Measurements from ENCODE around the gene LRPPRC.

The LRPPRC gene

DNA sequence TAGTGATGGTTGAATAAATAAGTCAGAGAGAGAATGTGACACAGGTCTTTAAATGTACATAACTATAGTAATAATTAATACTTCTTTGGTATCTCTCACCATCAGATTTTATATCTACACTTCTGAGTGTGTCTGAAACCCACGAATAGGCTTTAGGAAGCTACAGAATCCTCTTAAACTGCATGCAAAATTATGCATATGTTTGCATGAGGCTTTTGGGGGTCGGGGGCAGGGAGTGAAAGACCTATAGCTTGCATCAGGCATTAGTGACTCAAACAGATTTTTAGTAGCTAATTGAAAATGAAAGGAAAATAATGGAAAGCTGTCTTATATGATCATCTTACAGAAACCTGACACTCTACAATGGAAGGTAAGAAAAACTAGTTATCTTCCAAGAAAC lies 14.9 kb downstream of the LRPPRC start:
- DNase-seq (ENCODE audit: low spot score), result no peak
- FAIRE-seq, result no peak

DNA sequence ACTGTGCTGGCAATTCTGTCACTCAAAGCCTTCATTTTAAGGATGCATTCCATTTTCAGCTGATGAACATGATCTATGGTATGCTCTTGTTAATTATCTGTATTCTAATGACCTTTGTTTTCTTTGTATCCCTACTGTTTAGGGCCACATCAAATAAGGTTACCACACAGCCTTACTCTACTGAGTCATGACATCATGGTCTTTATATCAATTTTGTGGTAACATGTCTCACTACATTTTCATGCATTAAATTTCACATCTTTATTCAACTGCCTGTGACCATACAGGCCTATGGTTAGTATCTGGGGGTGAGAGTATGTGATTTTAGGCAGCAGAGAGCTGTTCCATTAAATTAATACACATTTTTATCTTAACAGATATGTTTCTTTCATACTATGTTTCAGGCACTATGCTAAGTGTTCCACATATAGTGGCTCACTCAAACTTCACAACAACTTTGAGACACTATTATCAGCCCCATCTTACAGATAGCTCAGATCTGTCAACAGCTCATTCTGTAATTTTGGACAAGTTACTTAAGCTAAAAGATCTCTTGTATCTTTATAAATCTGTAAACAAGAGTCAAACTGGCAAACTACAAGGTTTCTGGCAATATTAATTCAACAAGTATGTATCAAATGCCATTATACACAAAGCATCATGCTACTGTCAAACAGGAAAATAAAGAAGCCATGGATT lies 18.0 kb downstream of the LRPPRC start:
- DNase-seq (ENCODE audit: low spot score) (no peak), FAIRE-seq (no peak)

DNA sequence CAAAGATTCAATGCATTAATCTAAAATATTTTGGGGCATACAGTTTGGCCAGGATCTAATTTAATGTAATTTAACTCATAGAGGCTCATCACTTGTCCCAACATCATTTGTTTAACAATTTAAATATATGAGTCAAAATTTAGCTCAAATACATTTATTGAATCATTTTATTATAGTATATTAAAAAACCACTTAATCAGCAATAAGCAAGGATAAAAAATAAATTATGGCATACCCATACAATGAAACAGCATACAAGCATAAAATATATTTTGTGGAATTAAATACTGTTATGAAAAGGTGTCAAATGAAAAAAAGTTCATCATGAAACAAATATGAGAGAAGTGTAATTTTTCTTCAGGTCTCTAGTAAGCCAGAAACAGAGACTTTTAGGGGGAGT lies 34.9 kb downstream of the LRPPRC start:
- DNase-seq (ENCODE audit: low spot score) (no peak), FAIRE-seq (no peak)

DNA sequence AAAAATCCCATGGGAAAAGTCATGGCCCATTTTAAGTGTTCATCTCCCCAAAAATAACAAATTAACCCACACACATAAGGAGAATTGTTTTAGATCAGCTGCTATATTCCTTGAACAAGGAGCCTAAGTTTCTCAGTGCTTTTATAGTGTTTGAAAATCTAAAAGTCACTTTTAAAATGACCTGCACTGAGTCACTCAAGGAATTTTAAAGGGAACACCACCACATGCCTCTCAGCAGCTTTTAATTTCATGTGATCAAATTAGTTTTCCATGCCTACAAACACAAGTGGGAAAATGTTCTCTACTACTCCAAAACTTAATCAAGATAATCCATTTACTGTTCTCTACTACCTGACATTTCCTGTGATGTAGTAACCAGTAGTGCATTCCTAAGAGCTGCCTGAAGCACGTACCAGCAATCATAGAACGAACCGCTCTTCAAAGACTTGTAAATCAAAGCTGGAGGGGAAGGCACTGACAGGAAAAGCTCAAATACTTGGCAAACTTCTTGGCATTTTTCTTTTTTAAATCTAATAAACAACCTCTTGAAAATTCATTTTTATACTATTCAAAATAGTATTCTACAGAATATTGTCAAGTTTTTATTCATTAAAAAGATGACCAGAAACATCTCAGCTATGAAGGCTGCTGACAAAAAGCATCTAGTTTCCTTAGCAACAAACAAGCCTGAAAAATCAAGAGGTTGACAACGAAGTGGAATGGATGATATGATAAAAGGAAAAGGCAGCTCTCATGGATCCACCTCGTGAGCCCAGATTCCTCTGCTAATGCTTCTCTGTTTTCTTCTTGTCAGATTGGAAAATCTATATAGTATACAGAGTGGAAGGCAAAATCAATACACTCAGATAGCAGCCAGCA lies 37.2 kb downstream of the LRPPRC start:
- no peak for DNase-seq (ENCODE audit: low spot score)
- FAIRE-seq, result no peak

DNA sequence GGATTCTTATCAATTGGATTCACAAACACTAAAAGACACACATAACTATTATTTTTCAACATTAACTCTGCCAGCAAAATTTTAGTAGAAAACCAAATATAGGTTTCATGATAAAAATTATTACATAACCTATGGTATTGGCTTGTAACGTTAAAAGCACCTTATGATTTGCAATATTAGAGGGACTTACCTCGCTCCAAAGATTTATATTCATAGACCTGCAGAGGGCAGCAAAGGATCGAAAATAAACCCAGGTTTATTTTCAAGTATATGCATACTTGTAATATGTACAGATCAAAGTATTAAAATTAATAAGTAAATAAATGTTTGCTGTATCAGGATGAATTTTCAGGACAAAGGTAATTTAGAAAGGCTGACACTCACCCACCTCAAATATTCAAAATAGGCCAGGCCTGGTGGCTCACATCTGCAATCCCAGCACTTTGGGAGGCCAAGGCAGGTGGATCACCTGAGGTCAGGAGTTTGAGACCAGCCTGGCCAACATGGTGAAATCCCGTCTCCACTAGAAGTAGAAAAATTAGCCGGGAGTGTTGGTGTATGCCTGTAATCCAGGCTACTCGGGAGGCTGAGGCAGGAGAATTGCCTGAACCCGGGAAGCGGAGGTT lies 45.3 kb downstream of the LRPPRC start:
- DNase-seq (ENCODE audit: low spot score) (peak; percentile 19), FAIRE-seq (no peak)

DNA sequence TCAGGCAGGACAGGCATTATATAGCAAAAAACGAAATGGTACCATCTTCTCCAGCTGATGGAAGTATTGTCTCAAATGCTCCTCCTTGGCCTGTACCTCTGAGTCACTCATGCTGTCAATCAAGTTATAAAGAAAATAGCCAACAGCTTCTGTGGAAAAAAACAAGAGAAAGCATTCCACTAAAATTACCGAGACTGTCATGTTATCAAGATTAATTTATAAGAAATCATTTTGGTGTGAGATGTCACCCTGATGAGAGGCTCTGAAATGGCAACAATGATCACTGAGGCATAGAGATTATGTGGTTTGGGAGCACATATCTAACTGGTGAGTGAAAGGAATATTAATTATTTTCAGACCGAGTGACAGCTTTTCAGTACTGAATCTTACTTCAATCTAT lies 47.4 kb downstream of the LRPPRC start:
- FAIRE-seq (no peak), DNase-seq (ENCODE audit: low spot score) (no peak)

DNA sequence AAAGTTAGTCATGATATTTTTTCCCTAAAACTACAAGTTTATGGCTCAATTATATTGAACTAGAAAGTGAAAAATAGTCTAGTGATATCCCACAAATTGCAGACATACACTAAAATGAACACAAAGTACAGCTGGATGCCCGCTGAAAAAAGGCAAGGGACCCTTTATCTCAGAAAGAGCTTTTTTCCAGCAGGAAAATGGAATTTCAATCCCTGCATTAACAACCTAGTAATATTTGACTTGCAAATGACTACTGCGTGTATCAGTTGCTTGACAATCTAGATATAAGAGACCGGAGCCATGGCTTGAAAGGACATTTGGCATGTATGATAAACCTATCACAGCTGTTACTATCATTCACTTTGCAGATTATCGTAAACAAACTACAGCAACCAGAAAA lies 49.1 kb downstream of the LRPPRC start:
- FAIRE-seq (peak; percentile 32), DNase-seq (ENCODE audit: low spot score) (no peak)

DNA sequence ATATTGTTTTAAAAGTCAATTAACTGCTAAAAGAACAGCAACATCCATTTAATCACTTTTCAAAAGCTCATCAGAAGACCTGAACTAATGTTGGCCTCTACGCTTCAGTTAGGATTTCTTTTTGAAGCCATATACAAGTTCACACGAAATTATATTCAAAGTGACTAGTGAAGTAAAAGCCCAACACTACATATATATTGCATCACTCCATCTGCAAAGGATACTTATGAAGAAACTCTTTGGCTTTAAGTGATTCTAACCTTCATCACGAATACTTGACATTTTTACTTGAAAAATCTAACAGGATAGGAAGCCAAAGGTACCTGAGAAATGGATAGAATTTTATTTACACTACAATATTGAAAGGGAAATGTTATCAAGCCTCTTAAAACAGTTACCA lies 50.4 kb downstream of the LRPPRC start:
- FAIRE-seq, result no peak
- no peak for DNase-seq (ENCODE audit: low spot score)

DNA sequence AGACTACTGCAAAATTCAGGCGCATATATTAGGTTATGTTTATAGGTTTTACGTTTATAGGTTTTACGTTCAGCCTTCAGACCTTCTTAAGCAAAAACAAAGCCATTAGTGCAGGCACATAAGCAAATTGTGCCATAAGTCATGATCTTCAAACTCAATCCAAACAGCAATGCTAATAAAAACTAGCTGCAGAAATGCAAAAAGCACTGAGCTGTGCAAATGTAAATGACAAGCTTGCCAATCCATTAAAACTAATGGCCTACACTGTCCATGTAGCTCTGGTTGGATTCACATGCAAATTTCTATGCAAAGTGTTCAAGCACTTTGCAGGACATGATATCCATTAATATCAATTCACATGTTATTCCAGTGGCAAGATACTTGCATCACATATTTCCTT lies 50.9 kb downstream of the LRPPRC start:
- no peak for DNase-seq (ENCODE audit: low spot score)
- FAIRE-seq, result no peak

DNA sequence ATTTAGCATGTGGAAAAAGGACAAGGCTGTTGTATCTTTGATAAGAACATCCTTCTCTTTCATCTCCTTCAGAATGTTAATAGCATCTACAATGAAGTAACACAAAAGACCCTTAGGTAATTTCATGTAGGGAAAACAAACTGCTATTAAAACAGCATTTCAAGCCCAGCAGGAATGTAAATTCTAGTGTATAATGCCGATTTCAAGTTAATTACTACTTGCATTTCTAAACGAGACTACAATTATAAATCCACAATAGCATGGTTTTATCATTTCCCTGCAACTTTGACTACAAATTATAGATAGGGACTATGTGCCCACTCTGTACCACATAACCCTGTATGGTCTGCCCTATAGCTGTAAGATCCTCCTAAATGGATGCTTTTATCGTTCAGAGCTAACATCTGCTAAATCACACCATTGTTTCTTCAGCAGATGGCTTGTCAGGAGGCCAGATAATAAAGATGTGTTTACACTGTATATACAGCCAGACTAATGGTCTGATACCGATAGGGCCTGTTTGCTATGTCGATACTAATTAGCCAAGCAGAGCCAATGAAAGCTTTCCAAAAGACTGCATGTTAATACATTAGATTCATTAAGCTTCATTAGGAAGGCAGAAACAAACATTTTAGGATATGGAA lies 51.9 kb downstream of the LRPPRC start:
- DNase-seq (ENCODE audit: low spot score) (no peak), FAIRE-seq (no peak)

DNA sequence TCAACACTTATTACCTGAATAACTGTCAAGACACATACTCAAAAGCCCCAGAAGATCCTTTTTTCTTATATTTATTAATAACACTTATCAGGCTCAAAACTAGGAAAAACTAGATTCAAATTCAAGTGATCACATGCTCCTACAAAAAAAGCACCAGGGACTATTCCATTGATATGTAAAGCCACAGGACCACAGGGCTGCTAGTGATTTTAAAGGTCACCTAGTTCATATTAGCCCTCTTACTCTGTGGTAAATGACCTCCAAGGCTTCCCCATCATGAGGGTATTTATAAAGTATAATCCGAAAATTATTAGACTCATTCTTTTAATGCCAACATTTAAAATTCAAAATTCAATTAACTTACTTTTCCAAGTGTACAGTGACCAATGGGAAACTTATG lies 52.5 kb downstream of the LRPPRC start:
- no peak for DNase-seq (ENCODE audit: low spot score)
- no peak for FAIRE-seq

DNA sequence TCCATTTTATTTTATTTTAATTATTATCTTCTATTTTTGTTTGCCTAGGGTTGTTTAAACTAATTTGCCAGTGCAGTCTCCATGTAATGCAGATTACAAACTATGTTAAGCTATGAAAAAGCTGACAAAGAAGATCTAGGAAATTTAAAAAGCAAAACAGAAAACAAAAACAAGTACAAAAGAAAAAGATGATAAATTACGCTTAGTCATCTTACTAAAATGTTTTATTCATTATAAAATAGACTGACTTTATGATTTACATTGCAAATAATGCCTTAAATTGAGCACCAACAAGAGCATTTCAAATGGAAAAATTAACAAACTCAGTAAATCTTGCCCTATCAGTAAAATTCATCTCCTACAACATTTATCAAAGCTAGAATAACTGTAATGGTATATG lies 52.9 kb downstream of the LRPPRC start:
- FAIRE-seq (no peak), DNase-seq (ENCODE audit: low spot score) (no peak)

DNA sequence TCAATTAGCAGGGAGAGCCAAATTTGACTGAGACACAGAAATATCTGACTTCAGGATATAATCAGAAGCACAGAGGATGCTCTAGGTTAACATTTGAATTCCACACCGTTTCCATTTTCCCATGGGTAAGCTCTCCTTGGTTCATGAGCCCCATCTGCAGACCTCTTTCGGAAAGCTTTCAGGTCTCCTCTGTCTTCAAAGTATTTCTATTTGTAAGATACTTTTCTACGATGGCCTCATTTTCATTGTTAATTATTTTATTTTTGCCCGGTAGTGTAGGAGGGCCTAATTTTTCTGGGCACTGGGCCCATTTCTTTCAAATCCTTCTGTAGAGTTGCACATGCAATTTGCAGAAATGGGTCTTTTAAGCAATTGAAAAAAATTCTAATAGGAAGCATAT lies 53.8 kb downstream of the LRPPRC start:
- no peak for FAIRE-seq

DNA sequence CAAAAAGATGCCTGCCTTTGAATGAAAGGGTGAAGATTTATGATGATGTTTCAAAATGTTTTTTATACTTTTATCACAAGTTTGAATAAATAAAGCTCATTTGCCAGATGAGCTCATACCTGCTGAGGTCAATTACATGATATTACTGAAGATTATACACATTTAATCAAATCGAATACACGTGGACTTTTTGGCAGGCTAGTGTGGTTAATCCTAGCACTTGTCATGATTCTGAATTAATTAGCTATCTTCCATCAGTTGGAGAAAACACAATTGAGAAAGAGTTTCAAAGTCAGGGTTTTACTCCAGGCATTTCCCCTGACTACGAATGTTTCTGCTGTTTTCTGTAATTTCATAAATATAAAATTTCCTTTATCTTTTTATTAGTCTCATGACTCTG lies 54.4 kb downstream of the LRPPRC start:
- no peak for FAIRE-seq

More for the DNA sequence above, 53.8 kb downstream of the LRPPRC start:
- no peak for DNase-seq (ENCODE audit: low spot score)

DNA sequence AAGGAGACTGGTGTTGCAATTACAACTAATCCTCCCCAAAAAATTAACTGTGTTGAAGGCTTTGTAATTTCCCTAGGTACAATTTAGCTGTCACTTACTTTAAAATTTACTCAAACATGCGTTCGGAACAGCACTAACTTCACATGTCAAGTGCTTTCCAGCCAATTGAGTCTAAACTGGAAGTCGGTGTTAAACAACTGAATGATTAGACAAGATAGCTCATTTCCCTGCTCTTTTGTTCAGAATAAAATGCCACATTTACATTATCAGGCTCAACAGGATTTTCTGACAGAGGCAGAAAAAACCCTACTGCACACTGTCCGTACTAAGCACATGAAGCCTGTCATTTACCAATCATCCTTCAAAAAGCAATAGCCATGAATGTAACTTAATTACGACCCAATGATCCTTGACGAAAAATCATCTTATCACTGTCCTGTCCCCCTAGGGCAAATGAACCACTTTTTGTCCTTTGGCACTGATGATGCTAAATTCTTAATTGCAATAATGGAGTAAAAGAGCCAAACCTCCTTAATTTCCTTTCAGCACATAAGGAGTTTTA lies 56.0 kb downstream of the LRPPRC start:
- no peak for DNase-seq (ENCODE audit: low spot score)
- no peak for FAIRE-seq

More for the DNA sequence above, 54.4 kb downstream of the LRPPRC start:
- DNase-seq (ENCODE audit: low spot score), result no peak

DNA sequence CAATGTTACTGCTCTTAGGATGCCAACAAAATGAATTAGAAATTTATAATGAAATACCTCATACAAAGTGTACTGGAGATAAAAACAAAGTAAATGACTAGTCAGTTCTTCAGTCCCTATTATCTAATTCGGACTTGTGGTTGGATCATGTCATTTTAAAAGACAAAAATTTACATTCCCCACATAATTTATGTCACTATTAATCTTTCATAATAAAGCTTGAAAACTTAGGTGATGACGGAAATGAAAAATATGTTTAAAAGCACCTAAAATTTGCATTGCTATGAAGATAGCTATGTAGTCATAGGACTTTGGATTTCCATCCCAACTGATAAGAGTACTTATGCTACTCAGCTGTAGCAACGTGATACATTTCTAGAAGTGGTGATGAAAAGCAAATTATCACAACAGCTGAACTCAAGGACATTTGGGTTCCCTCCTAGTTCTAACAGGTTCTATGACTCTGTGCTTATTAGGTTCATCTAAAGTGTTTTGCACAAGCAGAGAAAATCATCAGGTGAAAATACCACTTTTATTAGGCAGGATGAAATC lies 58.4 kb downstream of the LRPPRC start:
- FAIRE-seq, result no peak
- DNase-seq (ENCODE audit: low spot score), result no peak

DNA sequence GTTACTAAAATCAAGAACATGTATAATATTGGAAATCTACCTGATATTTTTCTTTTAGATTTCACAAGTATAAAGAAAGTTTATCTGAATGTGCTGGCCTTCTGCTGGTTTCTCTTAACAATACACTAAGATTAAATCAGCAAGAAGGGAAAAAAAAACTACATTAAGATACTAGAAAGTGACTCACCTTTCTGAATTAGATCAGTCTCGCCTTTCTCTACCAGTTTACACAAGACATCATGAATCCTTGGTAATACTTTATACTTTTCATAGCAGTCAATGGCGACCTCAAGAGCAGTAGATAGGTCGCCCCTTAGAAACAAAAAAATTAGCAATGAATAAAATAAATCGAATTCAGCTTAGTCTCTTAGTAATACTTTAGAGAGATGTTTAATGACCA lies 61.2 kb downstream of the LRPPRC start:
- FAIRE-seq (no peak), DNase-seq (ENCODE audit: low spot score) (no peak)

DNA sequence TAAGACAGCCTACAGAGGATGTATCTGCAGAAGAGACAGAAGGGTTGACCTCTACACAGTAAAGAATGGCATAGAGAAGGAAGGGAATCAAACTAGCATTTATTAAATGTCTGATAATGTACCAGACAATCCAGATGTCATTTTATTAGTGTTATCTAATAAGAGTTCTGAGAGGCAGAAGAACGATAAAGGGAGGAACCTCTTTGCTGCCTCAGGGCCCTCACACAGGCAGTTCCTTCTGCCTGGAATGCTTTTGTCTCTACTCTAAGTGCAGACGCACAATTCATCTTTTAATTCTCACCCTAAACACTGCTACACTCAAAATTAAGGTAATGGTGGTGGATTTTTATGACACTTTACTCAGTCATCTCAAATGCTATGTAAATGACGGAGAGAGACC lies 64.5 kb downstream of the LRPPRC start:
- FAIRE-seq (no peak), DNase-seq (ENCODE audit: low spot score) (no peak)

DNA sequence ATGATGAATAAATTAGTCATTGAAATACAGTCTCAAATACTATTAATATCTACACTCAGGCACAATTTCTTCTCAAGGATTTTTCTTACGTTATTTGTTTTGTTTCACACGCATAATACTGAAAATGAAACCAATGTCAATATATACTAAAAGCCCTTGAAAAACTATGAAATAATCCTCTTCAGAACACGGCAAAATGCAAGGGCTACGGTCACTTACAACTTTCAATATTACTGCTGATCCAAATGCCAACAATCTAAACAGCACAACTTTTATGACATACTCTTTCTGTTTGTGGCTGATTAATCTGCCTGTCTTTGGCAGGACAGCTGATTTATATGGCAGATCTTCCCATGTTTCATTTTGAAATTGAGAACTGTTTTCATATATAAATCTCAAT lies 68.3 kb downstream of the LRPPRC start:
- FAIRE-seq, result no peak

DNA sequence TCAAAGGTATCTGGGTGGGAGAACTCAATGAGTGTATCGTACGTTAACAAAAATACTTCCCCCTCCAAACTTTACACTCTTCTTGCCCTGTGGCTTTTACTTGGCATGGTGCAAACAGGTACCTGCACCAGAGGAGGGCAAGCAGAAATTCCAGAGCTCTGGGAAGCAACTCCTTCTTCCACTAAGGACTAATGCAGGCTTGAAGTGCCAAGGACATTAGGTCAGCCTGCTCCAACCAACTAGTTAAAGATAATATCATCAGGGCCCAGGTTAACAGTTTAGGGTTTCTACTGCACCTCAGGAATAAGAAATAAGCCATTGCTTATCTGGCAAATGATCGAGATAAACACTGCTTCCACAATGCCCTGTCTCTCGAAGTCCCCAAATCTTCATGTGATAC lies 70.4 kb downstream of the LRPPRC start:
- DNase-seq (ENCODE audit: low spot score) (no peak), FAIRE-seq (no peak)

More for the DNA sequence above, 68.3 kb downstream of the LRPPRC start:
- DNase-seq (ENCODE audit: low spot score), result no peak

DNA sequence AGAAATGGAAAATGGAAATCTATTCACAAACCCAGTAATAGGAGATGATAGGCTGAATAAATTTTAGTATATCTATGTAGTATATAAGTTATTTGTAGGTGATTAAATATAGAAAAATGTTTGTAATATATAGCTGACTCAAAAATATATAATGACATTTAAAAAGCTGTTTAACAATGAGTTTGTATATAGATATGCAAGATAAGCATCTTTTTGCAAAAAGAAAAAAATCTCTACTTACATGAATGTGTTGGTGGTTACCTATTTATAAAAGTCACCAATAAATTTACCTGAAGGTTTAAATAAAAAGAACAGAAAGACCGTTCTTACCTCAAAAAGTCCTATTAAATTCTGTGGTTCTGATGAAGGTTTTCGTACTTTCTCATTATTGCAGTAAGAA lies 71.3 kb downstream of the LRPPRC start:
- FAIRE-seq, result no peak
- no peak for DNase-seq (ENCODE audit: low spot score)
